Immature natural killer cell (primary cell): ENCODE measurements around the gene TNFSF13B. TPM values are rescaled to one million over a fixed set of nuclear protein-coding genes. Genes with fewer than 3 reads are reported as not detected.

Source experiments
- DNase-seq, 3 donors: peaks; one replicate each; pipeline ENCODE4 v3.0.0; 2022; ENCODE audit warnings: mixed read lengths in 1 of 3
- H3K27ac Mint-ChIP-seq, 6 donors: one replicate each; pipeline ENCODE4 v1.8.0; 2020; ENCODE audit warnings: mixed read lengths in 6 of 6, mild to moderate bottlenecking in 5 of 6, inconsistent platforms in 4 of 6, moderate library complexity in 3 of 6
- H3K27me3 Mint-ChIP-seq, 3 donors: one replicate each; pipeline ENCODE4 v1.8.0; 2020 to 2021; ENCODE audit warnings: low read depth in 3 of 3, mild to moderate bottlenecking in 3 of 3, mixed read lengths in 3 of 3, moderate library complexity in 3 of 3, inconsistent platforms in 1 of 3
- H3K36me3 Mint-ChIP-seq, 3 donors: one replicate each; pipeline ENCODE4 v1.8.0; 2020; ENCODE audit warnings: mixed read lengths in 3 of 3, inconsistent platforms in 2 of 3, mild to moderate bottlenecking in 2 of 3
- H3K4me1 Mint-ChIP-seq, 2 donors: one replicate each; pipeline ENCODE4 v1.8.0; 2020; ENCODE audit warnings: inconsistent platforms in 2 of 2, mild to moderate bottlenecking in 2 of 2, mixed read lengths in 2 of 2, moderate library complexity in 1 of 2
- H3K4me3 Mint-ChIP-seq, 5 donors: one replicate each; pipeline ENCODE4 v1.8.0; 2020; ENCODE audit warnings: mild to moderate bottlenecking in 5 of 5, mixed read lengths in 5 of 5, inconsistent platforms in 3 of 5, moderate library complexity in 3 of 5
- H3K9me3 Mint-ChIP-seq, 6 donors: one replicate each; pipeline ENCODE4 v1.8.0; 2020; ENCODE audit warnings: mild to moderate bottlenecking in 6 of 6, mixed read lengths in 6 of 6, inconsistent platforms in 4 of 6, moderate library complexity in 3 of 6
- polyA plus RNA-seq, 3 donors: library from polyadenylated mRNA; unstranded; fragments of 300-500 nt; fragmentation: Illumina TruSeq; gene quantifications; one replicate each; pipeline ENCODE4 v1.2.3, GENCODE V29; 2021

Gene TNFSF13B
- polyA plus RNA-seq, 3 donors from 2014 or later, result 6.4 to 17.2 (median 10.2) TPM

- H3K27ac Mint-ChIP-seq, result no peak overlapping the region
Observed at GRCh38 chr13:108342369-108343289, 73.1 kb downstream of the TNFSF13B start.

GRCh38 chr13:108345016-108345415 lies 75.5 kb downstream of the TNFSF13B start:
- Mint-ChIP-seq H3K27ac (no peak overlapping the region), H3K4me3 (no peak overlapping the region), H3K9me3 (peaks cover 0 to 2% (median 0%) of the 10 kb centered on the region in 6 donors), H3K36me3 (no peaks in the 10 kb centered on the region), H3K4me1 (no peaks in the 10 kb centered on the region), H3K27me3 (peaks cover 2 to 8% (median 2%) of the 10 kb centered on the region in 3 donors)
- no peak for DNase-seq

More at GRCh38 chr13:108342369-108343289, 73.1 kb downstream of the TNFSF13B start:
- Mint-ChIP-seq H3K27me3 (peaks cover 4 to 9% (median 4%) of the 10 kb centered on the region in 3 donors), H3K9me3 (no peaks in the 10 kb centered on the region), H3K4me1 (no peaks in the 10 kb centered on the region), H3K36me3 (no peaks in the 10 kb centered on the region), H3K4me3 (no peak overlapping the region)
- no peak for DNase-seq

- Mint-ChIP-seq H3K27me3 (peaks cover 4 to 8% (median 4%) of the 10 kb centered on the region in 3 donors), H3K4me1 (no peaks in the 10 kb centered on the region), H3K9me3 (peaks cover 0 to 2% (median 0%) of the 10 kb centered on the region in 6 donors), H3K4me3 (no peak overlapping the region), H3K36me3 (no peaks in the 10 kb centered on the region), H3K27ac (no peak overlapping the region)
- no peak for DNase-seq
Observed at GRCh38 chr13:108346376-108346775, 76.9 kb downstream of the TNFSF13B start.

- DNase-seq, result no peak
- Mint-ChIP-seq H3K4me3 (no peak overlapping the region), H3K27me3 (peaks cover 2 to 8% (median 4%) of the 10 kb centered on the region in 3 donors), H3K27ac (no peak overlapping the region), H3K36me3 (no peaks in the 10 kb centered on the region), H3K4me1 (no peaks in the 10 kb centered on the region), H3K9me3 (peaks cover 0 to 2% (median 0%) of the 10 kb centered on the region in 6 donors)
Observed at GRCh38 chr13:108349269-108349668, 79.8 kb downstream of the TNFSF13B start.

GRCh38 chr13:108350579-108350978 lies 81.1 kb downstream of the TNFSF13B start:
- H3K27ac Mint-ChIP-seq, result no peak overlapping the region
- peaks cover 6 to 10% (median 7%) of the 10 kb centered on the region in 3 donors for H3K27me3 Mint-ChIP-seq
- H3K36me3 Mint-ChIP-seq, result no peaks in the 10 kb centered on the region
- DNase-seq, result no peak
- H3K9me3 Mint-ChIP-seq, result peaks cover 0 to 2% (median 0%) of the 10 kb centered on the region in 6 donors
- no peaks in the 10 kb centered on the region for H3K4me1 Mint-ChIP-seq
- no peak overlapping the region for H3K4me3 Mint-ChIP-seq

- no peak overlapping the region for H3K4me3 Mint-ChIP-seq
- H3K4me1 Mint-ChIP-seq, result no peaks in the 10 kb centered on the region
- no peaks in the 10 kb centered on the region for H3K36me3 Mint-ChIP-seq
- peaks cover 0 to 2% (median 0%) of the 10 kb centered on the region in 6 donors for H3K9me3 Mint-ChIP-seq
- no peak for DNase-seq
- peaks cover 4 to 6% (median 5%) of the 10 kb centered on the region in 3 donors for H3K27me3 Mint-ChIP-seq
- H3K27ac Mint-ChIP-seq, result no peak overlapping the region
Observed at GRCh38 chr13:108352599-108352998, 83.1 kb downstream of the TNFSF13B start.

GRCh38 chr13:108357228-108357627 lies 87.7 kb downstream of the TNFSF13B start:
- H3K4me1 Mint-ChIP-seq, result no peaks in the 10 kb centered on the region
- H3K4me3 Mint-ChIP-seq, result no peak overlapping the region
- H3K27ac Mint-ChIP-seq, result no peak overlapping the region
- H3K36me3 Mint-ChIP-seq, result no peaks in the 10 kb centered on the region
- no peak for DNase-seq
- H3K27me3 Mint-ChIP-seq, result peaks cover 2 to 5% (median 4%) of the 10 kb centered on the region in 3 donors
- H3K9me3 Mint-ChIP-seq, result peaks cover 0 to 2% (median 0%) of the 10 kb centered on the region in 6 donors

Other genes with a start within 250 kb of the TNFSF13B start
- gene LIG4, start 54.2 kb upstream of the TNFSF13B start, polyA plus RNA-seq, result 1 to 10 TPM; 2.0 to 3.8 (median 2.9) TPM
- gene ABHD13, start 51.3 kb upstream of the TNFSF13B start, polyA plus RNA-seq, result 10 to 100 TPM in 2 of 3 donors, 1 to 10 TPM in 1; 8.8 to 11.1 (median 10.1) TPM